K562 (cell line): ENCODE data around the gene PGAP3. TPM values are rescaled to one million over a fixed set of nuclear protein-coding genes. Genes with fewer than 3 reads are reported as not detected.

Experiments
- ATAC-seq: fragments of 200-7000 bp; cut with Tn5 transposase; 3 replicates; pipeline ENCODE4 v1.9.1; 2020; ENCODE audit warnings: moderate library complexity
- BruUV-seq: library from RNA; stranded (reverse); fragments of 400-500 nt; replicated peaks from 2 replicates; lab custom pipeline; 2021; lab: Mats Ljungman, UMichigan
- CTCF ChIA-PET: fragments of 300-600 bp; formaldehyde crosslinking; extraction: SDS; loops from one replicate; lab custom pipeline; 2021; ENCODE audit warnings: low intra/inter-chr PET ratio; lab: Yijun Ruan, JAX
- POLR2A ChIA-PET: fragments of 300-600, 350-650 bp; sonication (Branson Sonifier 250); formaldehyde crosslinking; extraction: SDS; loops from one replicate; lab custom pipeline; 2021; ENCODE audit warnings: antibody characterized with exemption, inconsistent platforms; lab: Yijun Ruan, JAX
- DNase-seq, 4 experiments: peaks; one replicate each; pipeline versions ENCODE4 v3.0.0 to v3.0.0-alpha.2; 2011 to 2018; ENCODE audit warnings: low spot score in 3 of 4, mixed read lengths in 3 of 4; ENCODE audit errors: extremely low read depth in 1 of 4
- FAIRE-seq: peaks from 2 replicates; lab custom pipeline; 2011; peaks lifted over from hg19 to GRCh38; lab: Jason Lieb, UNC
- H2AFZ ChIP-seq: 2 replicates; pipeline ENCODE4 v1.6.0; 2011; ENCODE audit warnings: low read depth, low read length, control low read depth, inconsistent platforms
- H3K27ac ChIP-seq: fragments of 200-600 bp; 3 replicates; pipeline ENCODE4 v1.8.0; 2011; ENCODE audit warnings: low read depth, mild to moderate bottlenecking, control low read depth, inconsistent platforms, low read length, moderate library complexity, mixed read lengths; ENCODE audit errors: extremely low read depth
- H3K27me3 ChIP-seq, 2 experiments: fragments of 300-600 bp in 1 of 2; 2 replicates in 1 of 2; 3 replicates in 1 of 2; pipeline versions ENCODE4 v1.6.0 to v1.8.0; 2011; ENCODE audit warnings: inconsistent platforms in 2 of 2, low read length in 2 of 2, mild to moderate bottlenecking in 1 of 2, mixed read lengths in 1 of 2, moderate library complexity in 1 of 2; ENCODE audit not compliant: control insufficient read depth in 2 of 2, insufficient read depth in 2 of 2
- H3K36me3 ChIP-seq: fragments of 300-600 bp; 3 replicates; pipeline ENCODE4 v1.8.0; 2011; ENCODE audit warnings: mild to moderate bottlenecking, low read length, inconsistent platforms; ENCODE audit not compliant: control insufficient read depth, insufficient read depth
- H3K4me1 ChIP-seq, 2 experiments: fragments of 200-600 bp in 1 of 2; replicated peaks in 1 of 2; 2 replicates in 1 of 2; 3 replicates in 1 of 2; pipeline versions ENCODE4 v1.5.1 to v1.8.0; 2011; ENCODE audit warnings: inconsistent platforms in 2 of 2, low read length in 2 of 2, mild to moderate bottlenecking in 1 of 2, mixed read lengths in 1 of 2, moderate library complexity in 1 of 2; ENCODE audit not compliant: control insufficient read depth in 2 of 2, insufficient read depth in 2 of 2
- H3K4me2 ChIP-seq: 2 replicates; pipeline ENCODE4 v1.6.1; 2011; ENCODE audit warnings: low read length, control low read depth, inconsistent platforms, mixed read lengths; ENCODE audit not compliant: insufficient read depth
- H3K4me3 ChIP-seq: fragments of 200-600 bp; sonication (generic), shearing (Covaris generic); 2 replicates; pipeline ENCODE4 v1.5.1; 2016; ENCODE audit warnings: control low read depth, inconsistent platforms
- H3K79me2 ChIP-seq: fragments of 200-600 bp; 3 replicates; pipeline ENCODE4 v1.8.0; 2011; ENCODE audit warnings: low read length, inconsistent platforms; ENCODE audit not compliant: control insufficient read depth, insufficient read depth
- H3K9ac ChIP-seq, 2 experiments: 2 replicates each; pipeline versions ENCODE4 v1.6.0 to v1.6.1; 2011; ENCODE audit warnings: low read depth in 2 of 2, low read length in 2 of 2, control low read depth in 1 of 2, inconsistent platforms in 1 of 2, mild to moderate bottlenecking in 1 of 2, mixed read lengths in 1 of 2; ENCODE audit not compliant: insufficient read depth in 1 of 2
- H3K9me1 ChIP-seq: one replicate; pipeline ENCODE4 v1.6.0; 2011; ENCODE audit warnings: inconsistent platforms, mild to moderate bottlenecking, low read length, moderate library complexity; ENCODE audit not compliant: control insufficient read depth, insufficient read depth
- H3K9me3 ChIP-seq: replicated peaks from 2 replicates; pipeline ENCODE4 v1.5.1; 2011; ENCODE audit warnings: low read depth, low read length, inconsistent platforms; ENCODE audit not compliant: control insufficient read depth, insufficient read depth
- H4K20me1 ChIP-seq: replicated peaks from 2 replicates; pipeline ENCODE4 v1.6.1; 2011; ENCODE audit warnings: low read length, inconsistent platforms, mixed read lengths; ENCODE audit not compliant: control insufficient read depth, insufficient read depth
- CEBPB ChIP-seq: fragments of 450-650 bp; IDR thresholded peaks from 2 replicates; pipeline ENCODE4 v1.6.1; 2016; ENCODE audit warnings: missing genetic modification characterization, missing compliant biosample characterization
- ESRRA ChIP-seq: fragments of 450-650 bp; IDR thresholded peaks from 2 replicates; pipeline ENCODE4 v1.6.1; 2014; ENCODE audit warnings: low read depth, mild to moderate bottlenecking, moderate library complexity, borderline replicate concordance
- RBM25 ChIP-seq: fragments of 200-400 bp; formaldehyde crosslinking; IDR thresholded peaks from 2 replicates; pipeline ENCODE4 v1.6.1; 2018; ENCODE audit warnings: low read length, low read depth, moderate library complexity; ENCODE audit not compliant: severe bottlenecking
- ZNF407 ChIP-seq: fragments of 450-650 bp; IDR thresholded peaks from 2 replicates; pipeline ENCODE4 v1.6.1; 2016; ENCODE audit warnings: low read depth
- WGBS: fragments of 100-300 bp; shearing (Covaris generic); methylation state at CpG from one replicate; pipeline ENCODE4 v1.1.6; 2016; ENCODE audit warnings: low coverage, mixed read lengths; ENCODE audit not compliant: insufficient coverage; ENCODE audit errors: missing lambda C conversion rate; 5-methylcytosine and 5-hydroxymethylcytosine counted together
- in situ Hi-C: fragments of 300-500 bp; cut with MboI; formaldehyde crosslinking; loops from 4 replicates; pipeline ENCODE4 v1.15.0; 2018; ENCODE audit warnings: inconsistent platforms, mixed read lengths
- intact Hi-C: fragments of 100-400 bp; cut with micrococcal nuclease; formaldehyde crosslinking; loops from 2 replicates; pipeline ENCODE4 v1.14.2; 2022
- polyA plus RNA-seq, 8 experiments: library from polyadenylated mRNA; depleted of rRNA in 4 of 8; stranded (reverse) in 5 of 8; unstranded in 3 of 8; fragments of >200 nt; fragmentation: Nextera tagmentation in 2 of 8; fragmentation: Illumina TruSeq in 1 of 8; extraction: Ambion mirVana in 2 of 8; extraction: Trizol in 1 of 8; gene quantifications; 2 replicates each; pipeline versions ENCODE4 v1.2.1 to v1.2.3, GENCODE V29; 2011 to 2014; ENCODE audit warnings: inconsistent platforms in 1 of 8, missing spikeins in 1 of 8
- total RNA-seq, 7 experiments: library from RNA; depleted of rRNA in 6 of 7; stranded (reverse); fragments of >200 nt in 6 of 7; fragmentation: Illumina TruSeq in 2 of 7; extraction: Trizol in 2 of 7; gene quantifications; 2 replicates each; pipeline versions ENCODE4 v1.2.1 to v1.2.3, GENCODE V29; 2011 to 2021; ENCODE audit warnings: low replicate concordance in 1 of 7

PGAP3 gene
- total and polyA plus RNA-seq, 9 of the 15 experiments (the other 6 are each of a cell fraction or from before 2014, with no cell fraction given): 0.38 to 9.4 (median 4.5) TPM

- DNase-seq: no peak
- ATAC-seq: no peak
- intact Hi-C loops (no loop called here), in situ Hi-C loops (no loop called here)
- ChIA-PET CTCF (no interaction called here), POLR2A (no interaction called here)
- H4K20me1 ChIP-seq: no peaks in the 10 kb centered on the region
- no peaks in the 10 kb centered on the region for H3K9me1 ChIP-seq
- no peaks in the 10 kb centered on the region for H3K27me3 ChIP-seq
- no peaks in the 10 kb centered on the region for H3K36me3 ChIP-seq
- H3K9ac ChIP-seq: peak overlapping the region in 1 of 2 experiments; percentile 50; a peak in 2 of 4 replicates
- no TSS peak for BruUV-seq
- peaks cover 0 to 41% of the 10 kb centered on the region in 2 experiments; a peak in 4 of 5 replicates for H3K4me1 ChIP-seq
- no peak overlapping the region for H2AFZ ChIP-seq
- WGBS: 45% methylated on average over 12 of the region's 12 CpGs
- H3K79me2 ChIP-seq: no peaks in the 10 kb centered on the region
- no peak for FAIRE-seq
- H3K9me3 ChIP-seq: no peaks in the 10 kb centered on the region
- no peak overlapping the region for H3K4me3 ChIP-seq
- TF ChIP-seq ESRRA (no peak), CEBPB (tag) (0 out of 2 replicates have a peak, but pooled peaks have one; percentile 29), ZNF407 (no peak), RBM25 (no peak)
- no peak overlapping the region for H3K27ac ChIP-seq
- H3K4me2 ChIP-seq: no peak overlapping the region
These were observed 58.0 kb downstream of the PGAP3 start for GRCh38 chr17:39629898-39630297.
